ENCODE data around the gene HIGD1A.

Gene HIGD1A

GRCh38 chr3:42800251-42800650 is 4.0 kb downstream of the HIGD1A start:
- no peak for DNase-seq (ENCODE audit: low read depth)

DNA sequence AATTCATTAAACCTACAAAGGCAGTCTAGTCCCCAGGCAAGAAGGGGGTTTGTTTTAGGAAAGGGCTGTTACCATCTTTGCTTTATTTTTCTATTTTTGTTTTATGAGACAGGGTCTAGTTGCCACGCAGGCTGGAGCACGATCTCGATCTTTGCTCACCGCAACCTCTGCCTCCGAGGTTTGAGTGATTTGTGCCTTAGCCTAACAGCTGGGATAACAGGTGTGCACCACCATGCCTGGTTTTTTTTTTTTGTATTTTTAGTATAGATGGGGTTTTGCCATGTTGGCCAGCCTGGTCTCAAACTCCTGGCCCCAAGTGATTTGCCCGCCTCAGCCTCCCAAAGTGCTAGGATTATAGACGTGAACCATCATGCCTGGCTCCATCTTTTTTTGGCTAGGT is 4.9 kb downstream of the HIGD1A start:
- H3K4me3 ChIP-seq (ENCODE audit: low read length), result no peak overlapping the region
- no peak for DNase-seq (ENCODE audit: low read depth)
- TF ChIP-seq, protein P1, sequence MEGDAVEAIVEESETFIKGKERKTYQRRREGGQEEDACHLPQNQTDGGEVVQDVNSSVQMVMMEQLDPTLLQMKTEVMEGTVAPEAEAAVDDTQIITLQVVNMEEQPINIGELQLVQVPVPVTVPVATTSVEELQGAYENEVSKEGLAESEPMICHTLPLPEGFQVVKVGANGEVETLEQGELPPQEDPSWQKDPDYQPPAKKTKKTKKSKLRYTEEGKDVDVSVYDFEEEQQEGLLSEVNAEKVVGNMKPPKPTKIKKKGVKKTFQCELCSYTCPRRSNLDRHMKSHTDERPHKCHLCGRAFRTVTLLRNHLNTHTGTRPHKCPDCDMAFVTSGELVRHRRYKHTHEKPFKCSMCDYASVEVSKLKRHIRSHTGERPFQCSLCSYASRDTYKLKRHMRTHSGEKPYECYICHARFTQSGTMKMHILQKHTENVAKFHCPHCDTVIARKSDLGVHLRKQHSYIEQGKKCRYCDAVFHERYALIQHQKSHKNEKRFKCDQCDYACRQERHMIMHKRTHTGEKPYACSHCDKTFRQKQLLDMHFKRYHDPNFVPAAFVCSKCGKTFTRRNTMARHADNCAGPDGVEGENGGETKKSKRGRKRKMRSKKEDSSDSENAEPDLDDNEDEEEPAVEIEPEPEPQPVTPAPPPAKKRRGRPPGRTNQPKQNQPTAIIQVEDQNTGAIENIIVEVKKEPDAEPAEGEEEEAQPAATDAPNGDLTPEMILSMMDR (conservative IDR thresholded peaks at IDR 0.05; ENCODE audit: low read depth, low read length), result no peak

More at GRCh38 chr3:42800251-42800650, 4.0 kb downstream of the HIGD1A start:
- TF ChIP-seq, protein P1 (conservative IDR thresholded peaks at IDR 0.05; ENCODE audit: low read depth, low read length), result no peak
- H3K4me3 ChIP-seq (ENCODE audit: low read length), result no peak overlapping the region

GRCh38 chr3:42796332-42796885 is 7.9 kb downstream of the HIGD1A start:
- TF ChIP-seq, protein P1 (conservative IDR thresholded peaks at IDR 0.05; ENCODE audit: low read depth, low read length), result no peak
- no peak overlapping the region for H3K4me3 ChIP-seq (ENCODE audit: low read length)
- DNase-seq (ENCODE audit: low read depth), result no peak

DNA sequence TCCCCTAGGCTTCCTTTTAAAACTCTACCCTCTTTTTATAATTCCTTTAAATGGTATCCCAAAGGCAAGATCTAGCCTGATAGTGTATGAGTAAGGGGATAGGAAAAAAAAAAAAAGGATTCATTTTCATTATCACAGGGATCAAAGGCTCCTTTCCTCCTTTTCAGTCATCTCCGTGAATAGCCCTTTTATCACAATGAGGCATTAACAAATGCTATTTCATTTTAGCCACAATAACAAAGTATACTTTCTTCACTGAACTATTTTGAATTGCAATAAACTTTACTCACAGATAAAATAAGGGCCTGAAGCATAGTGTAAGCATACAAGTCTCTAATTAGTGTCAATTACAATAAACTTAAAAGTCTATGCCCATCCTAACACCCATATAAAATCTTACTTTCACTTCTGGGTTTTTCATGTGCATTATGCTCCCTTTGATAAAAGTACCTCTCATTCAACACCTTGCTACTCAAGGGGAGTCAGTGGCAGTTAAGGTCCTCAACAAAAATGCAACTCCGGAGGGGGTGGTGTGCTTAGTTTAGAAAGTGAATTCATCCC is 8.6 kb downstream of the HIGD1A start:
- H3K4me3 ChIP-seq (ENCODE audit: low read length), result no peak overlapping the region
- TF ChIP-seq, protein P1 (conservative IDR thresholded peaks at IDR 0.05; ENCODE audit: low read depth, low read length), result no peak
- no peak for DNase-seq (ENCODE audit: low read depth)

GRCh38 chr3:42790714-42791229 is 13.5 kb downstream of the HIGD1A start:
- TF ChIP-seq, protein P1 (conservative IDR thresholded peaks at IDR 0.05; ENCODE audit: low read depth, low read length), result no peak
- no peak overlapping the region for H3K4me3 ChIP-seq (ENCODE audit: low read length)
- no peak for DNase-seq (ENCODE audit: low read depth)

- TF ChIP-seq, protein P1 (conservative IDR thresholded peaks at IDR 0.05; ENCODE audit: low read depth, low read length), result no peak
- DNase-seq (ENCODE audit: low read depth), result no peak
- H3K4me3 ChIP-seq (ENCODE audit: low read length), result no peak overlapping the region
Observed at GRCh38 chr3:42786631-42787030, 17.7 kb downstream of the HIGD1A start.

GRCh38 chr3:42786212-42786611 is 18.1 kb downstream of the HIGD1A start:
- TF ChIP-seq, protein P1 (conservative IDR thresholded peaks at IDR 0.05; ENCODE audit: low read depth, low read length), result no peak
- DNase-seq (ENCODE audit: low read depth), result no peak
- no peak overlapping the region for H3K4me3 ChIP-seq (ENCODE audit: low read length)
